ENCODE results near the gene ABHD6. TPM values are rescaled to one million over a fixed set of nuclear protein-coding genes. Genes with fewer than 3 reads are reported as not detected.

ABHD6 gene
- total RNA-seq, 2 donors from 2014 or later, result 7.5 to 8.6 TPM

- Mint-ChIP-seq H3K27me3 (ENCODE audit: insufficient read depth) (no peaks in the 10 kb centered on the region), H3K36me3 (ENCODE audit: low read depth) (no peaks in the 10 kb centered on the region), H3K9me3 (no peaks in the 10 kb centered on the region), H3K4me1 (peaks cover 6% of the 10 kb centered on the region), H3K4me3 (no peak overlapping the region), H3K27ac (no peak overlapping the region)
- H3K4me3 ChIP-seq (ENCODE audit: low read length), result no peak overlapping the region
- 89 to 100% methylated on average over 2 to 4 of the region's 4 CpGs for WGBS, 2 experiments (ENCODE audit: insufficient coverage in 1 of 2, insufficient read length in 1 of 2)
- no peak for DNase-seq
- H3K9ac ChIP-seq (ENCODE audit: extremely low read depth, low read length, poor library complexity, severe bottlenecking), result no peak overlapping the region
- TF ChIP-seq CTCF (conservative IDR thresholded peaks at IDR 0.05), result no peak
- no peaks in the 10 kb centered on the region for H3K27me3 ChIP-seq (ENCODE audit: control insufficient read depth, insufficient read depth, low read length, poor library complexity, severe bottlenecking)
- no peaks in the 10 kb centered on the region for H3K4me1 ChIP-seq (ENCODE audit: control insufficient read depth, insufficient read depth, low read length)
- no peaks in the 10 kb centered on the region for H3K9me3 ChIP-seq (ENCODE audit: control insufficient read depth, low read length)
- H3K27ac ChIP-seq (ENCODE audit: low read depth, low read length), result no peak overlapping the region
- no peaks in the 10 kb centered on the region for H3K36me3 ChIP-seq (ENCODE audit: control insufficient read depth, insufficient read depth, low read length)
Measured at GRCh38 chr3:58190882-58191281, 46.7 kb upstream of the ABHD6 start.

GRCh38 chr3:58191361-58191991 lies 46.1 kb upstream of the ABHD6 start:
- Mint-ChIP-seq H3K9me3 (no peaks in the 10 kb centered on the region), H3K4me3 (no peak overlapping the region), H3K27me3 (ENCODE audit: insufficient read depth) (no peaks in the 10 kb centered on the region), H3K4me1 (peaks cover 6% of the 10 kb centered on the region), H3K27ac (no peak overlapping the region), H3K36me3 (ENCODE audit: low read depth) (no peaks in the 10 kb centered on the region)
- no peaks in the 10 kb centered on the region for H3K4me1 ChIP-seq (ENCODE audit: control insufficient read depth, insufficient read depth, low read length)
- H3K9ac ChIP-seq (ENCODE audit: extremely low read depth, low read length, poor library complexity, severe bottlenecking), result no peak overlapping the region
- 90 to 91% methylated on average over 7 to 10 of the region's 10 CpGs for WGBS, 2 experiments (ENCODE audit: insufficient coverage in 1 of 2, insufficient read length in 1 of 2)
- no peaks in the 10 kb centered on the region for H3K36me3 ChIP-seq (ENCODE audit: control insufficient read depth, insufficient read depth, low read length)
- no peak overlapping the region for H3K27ac ChIP-seq (ENCODE audit: low read depth, low read length)
- H3K4me3 ChIP-seq (ENCODE audit: low read length), result no peak overlapping the region
- no peaks in the 10 kb centered on the region for H3K9me3 ChIP-seq (ENCODE audit: control insufficient read depth, low read length)
- H3K27me3 ChIP-seq (ENCODE audit: control insufficient read depth, insufficient read depth, low read length, poor library complexity, severe bottlenecking), result no peaks in the 10 kb centered on the region
- DNase-seq, result no peak
- no peak for TF ChIP-seq CTCF (conservative IDR thresholded peaks at IDR 0.05)

- H3K4me3 Mint-ChIP-seq, result no peak overlapping the region
- DNase-seq, result no peak
- H3K4me3 ChIP-seq (ENCODE audit: low read length), result no peak overlapping the region
- H3K27me3 ChIP-seq (ENCODE audit: control insufficient read depth, insufficient read depth, low read length, poor library complexity, severe bottlenecking), result no peaks in the 10 kb centered on the region
- TF ChIP-seq CTCF (conservative IDR thresholded peaks at IDR 0.05), result no peak
- no peaks in the 10 kb centered on the region for H3K9me3 Mint-ChIP-seq
- no peak overlapping the region for H3K9ac ChIP-seq (ENCODE audit: extremely low read depth, low read length, poor library complexity, severe bottlenecking)
- no peaks in the 10 kb centered on the region for H3K4me1 ChIP-seq (ENCODE audit: control insufficient read depth, insufficient read depth, low read length)
- H3K27me3 Mint-ChIP-seq (ENCODE audit: insufficient read depth), result no peaks in the 10 kb centered on the region
- no peaks in the 10 kb centered on the region for H3K36me3 Mint-ChIP-seq (ENCODE audit: low read depth)
- WGBS, 2 experiments (ENCODE audit: insufficient coverage in 1 of 2, insufficient read length in 1 of 2), result 87 to 92% methylated on average over 5 of the region's 5 CpGs
- no peaks in the 10 kb centered on the region for H3K36me3 ChIP-seq (ENCODE audit: control insufficient read depth, insufficient read depth, low read length)
- H3K4me1 Mint-ChIP-seq, result peaks cover 6% of the 10 kb centered on the region
- H3K27ac Mint-ChIP-seq, result no peak overlapping the region
- no peak overlapping the region for H3K27ac ChIP-seq (ENCODE audit: low read depth, low read length)
- no peaks in the 10 kb centered on the region for H3K9me3 ChIP-seq (ENCODE audit: control insufficient read depth, low read length)
Measured at GRCh38 chr3:58192069-58192468, 45.5 kb upstream of the ABHD6 start.

Measured in endodermal cell (in vitro differentiated cells).